ENCODE data around the gene RRP1. TPM values are rescaled to one million over a fixed set of nuclear protein-coding genes. Genes with fewer than 3 reads are reported as not detected.

Gene RRP1
- total and polyA plus RNA-seq, 2 of the 13 experiments (the other 11 are each of a cell fraction or from before 2014, with no cell fraction given), result 20.1 to 35.1 TPM

GRCh38 chr21:43741423-43742096, 47.8 kb upstream of the RRP1 start:
- ATAC-seq, result no peak; the same call in 2 of the 3 replicates
- 92% methylated on average over 12 of the region's 28 CpGs for WGBS (ENCODE audit: low lambda C conversion rate)
- in situ Hi-C loops (cut with HindIII; ENCODE audit: extremely low pct_ligation_motif_present, low pct_unique_long_range_greater_than_20kb), result no loop called here
- peaks cover 6% of the 10 kb centered on the region for H3K79me2 ChIP-seq (ENCODE audit: insufficient read depth, low read length)
- no peak overlapping the region for H3K4me2 ChIP-seq (ENCODE audit: low read depth, low read length)
- H3K4me1 ChIP-seq (ENCODE audit: insufficient read depth, low read length), result peaks cover 23% of the 10 kb centered on the region
- no peak for DNase-seq (ENCODE audit: low spot score)
- no peak for FAIRE-seq
- no peak overlapping the region for H3K4me3 ChIP-seq (replicated peaks in 1 of 3; ENCODE audit: insufficient read depth in 1 of 3, low read depth in 2 of 3, low read length in 3 of 3)
- H3K27me3 ChIP-seq (ENCODE audit: control insufficient read depth in 1 of 2, insufficient read depth in 2 of 2, low read length in 2 of 2), result no peaks in the 10 kb centered on the region
- intact Hi-C loops (cut with micrococcal nuclease; ENCODE audit: unreplicated experiment), result no loop called here
- no peak overlapping the region for H3K27ac ChIP-seq (ENCODE audit: extremely low read length, insufficient read depth, low read length)
- TF ChIP-seq, protein P1, sequence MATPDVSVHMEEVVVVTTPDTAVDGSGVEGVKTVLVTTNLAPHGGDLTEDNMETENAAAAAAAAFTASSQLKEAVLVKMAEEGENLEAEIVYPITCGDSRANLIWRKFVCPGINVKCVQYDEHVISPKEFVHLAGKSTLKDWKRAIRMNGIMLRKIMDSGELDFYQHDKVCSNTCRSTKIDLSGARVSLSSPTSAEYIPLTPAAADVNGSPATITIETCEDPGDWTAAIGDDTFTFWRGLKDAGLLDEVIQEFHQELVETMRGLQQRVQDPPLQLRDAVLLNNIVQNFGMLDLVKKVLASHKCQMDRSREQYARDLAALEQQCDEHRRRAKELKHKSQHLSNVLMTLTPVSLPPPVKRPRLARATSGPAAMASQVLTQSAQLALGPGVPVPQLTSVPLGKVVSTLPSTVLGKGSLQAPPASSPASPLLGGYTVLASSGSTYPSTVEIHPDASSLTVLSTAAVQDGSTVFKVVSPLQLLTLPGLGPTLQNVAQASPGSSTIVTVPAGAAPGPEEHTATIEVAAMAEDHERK (CRISPR knock-in tag; IDR thresholded peaks at IDR 0.05; ENCODE audit: low read depth), result no peak
- TF ChIP-seq KMT2B (CRISPR knock-in tag; IDR thresholded peaks at IDR 0.05), result no peak
- TF ChIP-seq MEIS1 (CRISPR knock-in tag; IDR thresholded peaks at IDR 0.05; ENCODE audit: borderline replicate concordance), result no peak
- no peak for TF ChIP-seq CBX5 (CRISPR knock-in tag; IDR thresholded peaks at IDR 0.05; ENCODE audit: borderline replicate concordance)
- TF ChIP-seq ZFP82 (CRISPR knock-in tag; IDR thresholded peaks at IDR 0.05; ENCODE audit: borderline replicate concordance), result no peak
- peak; percentile 18 for TF ChIP-seq AGO2 (optimal IDR thresholded peaks at IDR 0.05; ENCODE audit: low read depth, low read length)
- H4K20me1 ChIP-seq (ENCODE audit: insufficient read depth, low read length), result peaks cover 2% of the 10 kb centered on the region; the same call in 1 of the 2 replicates
- H3K9me3 ChIP-seq (ENCODE audit: low read length), result no peaks in the 10 kb centered on the region
- no peak overlapping the region for H3K9ac ChIP-seq (ENCODE audit: insufficient read depth, low read depth, low read length)
- peaks cover 20 to 40% of the 10 kb centered on the region in 2 experiments for H3K36me3 ChIP-seq (replicated peaks in 1 of 2; ENCODE audit: control insufficient read depth in 1 of 2, insufficient read depth in 2 of 2, low read length in 2 of 2)
- POLR2A ChIA-PET, result no interaction called here
- no TSS peak for BruUV-seq (replicated peaks)
- CTCF ChIA-PET (ENCODE audit: low intra/inter-chr PET ratio, low total read pairs), result no interaction called here
- H2AFZ ChIP-seq (ENCODE audit: low read length), result no peak overlapping the region

DNA sequence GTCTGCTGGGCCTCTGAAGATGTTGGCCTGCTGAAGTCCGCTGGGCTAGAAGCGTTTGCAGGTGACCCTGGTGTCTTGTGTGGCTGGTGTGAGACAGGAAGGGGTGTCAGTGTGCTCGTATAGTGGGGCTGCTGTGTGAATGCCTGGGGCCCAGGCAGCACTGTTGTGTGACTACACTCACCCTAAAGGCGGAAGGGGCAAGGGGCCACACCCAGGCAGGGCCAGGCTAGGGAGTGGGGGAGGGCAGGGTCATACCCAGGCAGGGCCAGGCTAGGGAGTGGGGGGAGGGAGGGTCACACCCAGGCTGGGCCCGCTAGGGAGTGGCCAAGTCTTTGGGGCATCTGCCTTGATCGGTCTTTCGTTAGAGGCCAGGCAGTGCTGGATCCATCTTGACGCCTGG, 45.4 kb upstream of the RRP1 start:
- H3K4me3 ChIP-seq (replicated peaks in 1 of 3; ENCODE audit: insufficient read depth in 1 of 3, low read depth in 2 of 3, low read length in 3 of 3), result no peak overlapping the region
- BruUV-seq (replicated peaks), result no TSS peak
- ChIA-PET POLR2A (no interaction called here), CTCF (ENCODE audit: low intra/inter-chr PET ratio, low total read pairs) (no interaction called here)
- no peaks in the 10 kb centered on the region for H3K79me2 ChIP-seq (ENCODE audit: insufficient read depth, low read length)
- H3K4me2 ChIP-seq (ENCODE audit: low read depth, low read length), result no peak overlapping the region
- no peaks in the 10 kb centered on the region for H3K27me3 ChIP-seq (ENCODE audit: control insufficient read depth in 1 of 2, insufficient read depth in 2 of 2, low read length in 2 of 2)
- H4K20me1 ChIP-seq (ENCODE audit: insufficient read depth, low read length), result 0 out of 2 replicates have a peak, but pooled peaks cover 2% of the 10 kb centered on the region
- peaks cover 28 to 53% of the 10 kb centered on the region in 2 experiments for H3K36me3 ChIP-seq (replicated peaks in 1 of 2; ENCODE audit: control insufficient read depth in 1 of 2, insufficient read depth in 2 of 2, low read length in 2 of 2)
- no peak for ATAC-seq
- FAIRE-seq, result no peak
- peak; percentile 34 for TF ChIP-seq AGO2 (optimal IDR thresholded peaks at IDR 0.05; ENCODE audit: low read depth, low read length)
- no peak for TF ChIP-seq TOPORS (CRISPR knock-in tag; IDR thresholded peaks at IDR 0.05)
- no peak for TF ChIP-seq ZNF549 (CRISPR knock-in tag; IDR thresholded peaks at IDR 0.05)
- H3K4me1 ChIP-seq (ENCODE audit: insufficient read depth, low read length), result no peaks in the 10 kb centered on the region
- no peak overlapping the region for H3K27ac ChIP-seq (ENCODE audit: extremely low read length, insufficient read depth, low read length)
- in situ Hi-C loops (cut with HindIII; ENCODE audit: extremely low pct_ligation_motif_present, low pct_unique_long_range_greater_than_20kb), result no loop called here
- no peaks in the 10 kb centered on the region for H3K9me3 ChIP-seq (ENCODE audit: low read length)
- no peak overlapping the region for H3K9ac ChIP-seq (ENCODE audit: insufficient read depth, low read depth, low read length)
- WGBS (ENCODE audit: low lambda C conversion rate), result 100% methylated on average over 7 of the region's 8 CpGs
- intact Hi-C loops (cut with micrococcal nuclease; ENCODE audit: unreplicated experiment), result no loop called here
- no peak for DNase-seq (ENCODE audit: low spot score)
- H2AFZ ChIP-seq (ENCODE audit: low read length), result no peak overlapping the region
